ENCODE measurements around the gene TMED9.

TMED9 gene

DNA sequence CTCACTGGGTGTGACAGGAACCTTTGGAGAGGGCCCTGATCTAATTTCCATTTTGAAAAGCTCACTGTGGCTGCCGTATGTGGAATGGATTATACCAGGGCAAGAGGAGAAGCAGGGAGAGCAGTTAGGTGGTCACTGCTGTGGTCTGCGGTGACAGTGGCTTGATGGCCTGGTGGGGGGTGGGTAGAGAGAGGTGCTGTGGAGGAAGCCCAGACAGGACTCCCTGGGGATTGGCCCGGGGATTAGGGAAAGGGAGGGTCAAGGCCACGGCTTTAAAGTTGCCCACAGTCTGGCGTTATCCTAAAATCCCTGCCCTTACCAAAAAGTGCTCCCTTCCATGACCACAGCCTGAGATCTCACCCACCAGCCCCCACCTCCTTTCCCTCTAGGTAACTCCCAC is 12.7 kb downstream of the TMED9 start:
- no peak overlapping the region for H3K4me3 ChIP-seq (ENCODE audit: low read length)
- TF ChIP-seq, protein P1, sequence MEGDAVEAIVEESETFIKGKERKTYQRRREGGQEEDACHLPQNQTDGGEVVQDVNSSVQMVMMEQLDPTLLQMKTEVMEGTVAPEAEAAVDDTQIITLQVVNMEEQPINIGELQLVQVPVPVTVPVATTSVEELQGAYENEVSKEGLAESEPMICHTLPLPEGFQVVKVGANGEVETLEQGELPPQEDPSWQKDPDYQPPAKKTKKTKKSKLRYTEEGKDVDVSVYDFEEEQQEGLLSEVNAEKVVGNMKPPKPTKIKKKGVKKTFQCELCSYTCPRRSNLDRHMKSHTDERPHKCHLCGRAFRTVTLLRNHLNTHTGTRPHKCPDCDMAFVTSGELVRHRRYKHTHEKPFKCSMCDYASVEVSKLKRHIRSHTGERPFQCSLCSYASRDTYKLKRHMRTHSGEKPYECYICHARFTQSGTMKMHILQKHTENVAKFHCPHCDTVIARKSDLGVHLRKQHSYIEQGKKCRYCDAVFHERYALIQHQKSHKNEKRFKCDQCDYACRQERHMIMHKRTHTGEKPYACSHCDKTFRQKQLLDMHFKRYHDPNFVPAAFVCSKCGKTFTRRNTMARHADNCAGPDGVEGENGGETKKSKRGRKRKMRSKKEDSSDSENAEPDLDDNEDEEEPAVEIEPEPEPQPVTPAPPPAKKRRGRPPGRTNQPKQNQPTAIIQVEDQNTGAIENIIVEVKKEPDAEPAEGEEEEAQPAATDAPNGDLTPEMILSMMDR (IDR thresholded peaks at IDR 0.05; ENCODE audit: insufficient read depth, low read depth, low read length, missing control alignments) = no peak
- no peak for DNase-seq (ENCODE audit: low read depth)

DNA sequence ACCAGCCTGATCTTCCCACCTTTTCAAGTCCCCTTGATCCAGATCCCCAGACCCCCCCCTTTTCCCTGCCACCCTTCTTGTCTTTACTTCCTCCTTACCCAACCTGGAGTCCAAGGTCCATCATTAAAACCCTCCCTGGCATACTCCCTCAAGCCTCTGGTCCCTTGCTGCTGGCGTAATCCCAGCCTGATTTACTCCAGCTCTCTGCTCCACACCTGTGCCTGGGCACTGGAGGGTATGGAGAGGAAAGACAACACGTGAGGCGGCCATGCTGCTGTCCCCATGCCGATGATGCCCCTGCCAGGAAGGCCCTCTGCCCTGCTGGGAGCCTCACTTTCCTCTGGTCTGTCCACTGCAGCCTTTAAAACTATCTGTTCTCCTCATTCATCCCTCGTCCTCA is 13.1 kb downstream of the TMED9 start:
- H3K4me3 ChIP-seq (ENCODE audit: low read length) = no peak overlapping the region
- TF ChIP-seq, protein P1 (IDR thresholded peaks at IDR 0.05; ENCODE audit: insufficient read depth, low read depth, low read length, missing control alignments) = no peak
- DNase-seq (ENCODE audit: low read depth) = no peak

DNA sequence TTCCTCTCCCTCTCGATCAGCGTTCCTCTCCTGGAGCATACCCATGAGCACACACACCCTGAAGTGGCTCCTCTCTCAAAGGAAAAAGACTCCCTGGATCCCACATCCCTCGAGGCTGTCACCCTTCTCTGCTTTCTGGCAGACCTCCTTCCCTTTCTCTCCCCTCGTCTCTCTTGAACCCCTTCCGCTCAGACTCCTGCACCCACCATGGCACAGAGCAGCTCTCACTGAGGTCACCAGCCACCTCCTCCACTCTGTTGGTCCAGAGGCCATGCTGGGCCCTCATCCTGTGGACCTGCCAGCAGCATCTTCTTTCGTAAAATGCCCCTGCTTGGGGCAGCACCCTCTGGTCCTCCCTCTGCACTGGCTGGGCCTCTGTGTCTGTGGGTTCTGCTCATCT is 13.7 kb downstream of the TMED9 start:
- TF ChIP-seq, protein P1 (IDR thresholded peaks at IDR 0.05; ENCODE audit: insufficient read depth, low read depth, low read length, missing control alignments) = no peak
- H3K4me3 ChIP-seq (ENCODE audit: low read length) = no peak overlapping the region
- DNase-seq (ENCODE audit: low read depth) = no peak

DNA sequence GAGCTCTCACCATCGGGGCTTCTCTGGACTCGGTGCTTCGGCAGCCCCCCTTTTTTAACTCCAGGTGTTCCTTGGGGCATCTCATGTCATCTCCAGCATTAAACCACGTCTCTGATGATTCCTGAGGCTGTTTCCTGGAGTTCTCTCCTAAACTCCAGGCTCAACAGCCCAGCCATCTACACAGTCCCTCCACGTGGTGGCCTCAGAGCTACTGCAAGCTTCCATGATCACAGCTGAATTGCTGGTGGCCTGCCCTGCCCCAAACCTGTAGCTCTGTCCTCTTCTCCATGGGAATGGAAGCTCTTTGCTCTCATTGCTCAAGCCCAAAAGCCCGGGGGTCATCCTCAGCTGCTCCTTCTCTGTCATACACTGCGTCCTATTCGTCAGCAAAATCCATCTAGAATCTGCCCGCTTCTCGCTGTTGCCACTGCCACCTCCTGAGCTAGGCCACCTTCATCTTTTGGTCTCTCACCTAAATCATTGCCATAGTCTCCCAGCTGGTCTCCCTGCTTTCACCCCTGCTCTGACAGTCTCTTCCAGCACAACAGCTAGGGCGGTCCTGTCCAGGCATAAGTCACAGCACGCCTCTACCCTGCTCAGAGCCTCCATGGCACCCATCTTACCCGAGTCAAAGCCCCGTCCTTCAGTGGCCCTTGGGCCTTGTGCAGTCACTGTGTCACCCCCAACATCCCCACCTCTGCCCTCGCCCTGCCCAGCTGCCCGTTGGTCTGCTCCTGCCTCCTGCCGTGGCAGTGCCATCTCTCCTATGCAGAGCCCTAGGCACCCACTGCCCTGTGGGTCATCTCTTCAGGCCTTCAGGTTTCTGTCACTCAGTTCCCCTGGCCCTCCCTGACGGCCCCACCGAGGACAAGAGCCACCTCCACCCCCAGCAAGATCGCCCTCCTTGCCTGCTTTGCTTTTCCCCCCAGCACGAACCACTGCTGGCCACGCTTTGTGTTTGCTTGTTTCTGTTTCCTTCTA is 14.4 kb downstream of the TMED9 start:
- no peak for DNase-seq (ENCODE audit: low read depth)
- TF ChIP-seq, protein P1 (IDR thresholded peaks at IDR 0.05; ENCODE audit: insufficient read depth, low read depth, low read length, missing control alignments) = no peak
- H3K4me3 ChIP-seq (ENCODE audit: low read length) = no peak overlapping the region

DNA sequence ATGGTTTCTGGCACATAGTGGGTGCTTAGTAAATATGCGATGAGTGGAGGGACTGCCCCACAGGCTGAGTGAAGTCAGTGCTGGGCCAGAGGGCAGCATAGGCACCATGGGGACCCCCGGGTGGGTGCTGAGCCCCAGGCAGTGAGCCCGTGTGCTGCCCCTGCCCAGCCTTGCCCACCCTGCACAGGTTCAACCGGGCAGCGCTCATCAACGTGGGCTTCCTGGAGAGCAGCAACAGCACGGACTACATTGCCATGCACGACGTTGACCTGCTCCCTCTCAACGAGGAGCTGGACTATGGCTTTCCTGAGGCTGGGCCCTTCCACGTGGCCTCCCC is 15.1 kb downstream of the TMED9 start:
- no peak for DNase-seq (ENCODE audit: low read depth)
- H3K4me3 ChIP-seq (ENCODE audit: low read length) = no peak overlapping the region
- TF ChIP-seq, protein P1 (IDR thresholded peaks at IDR 0.05; ENCODE audit: insufficient read depth, low read depth, low read length, missing control alignments) = no peak

DNA sequence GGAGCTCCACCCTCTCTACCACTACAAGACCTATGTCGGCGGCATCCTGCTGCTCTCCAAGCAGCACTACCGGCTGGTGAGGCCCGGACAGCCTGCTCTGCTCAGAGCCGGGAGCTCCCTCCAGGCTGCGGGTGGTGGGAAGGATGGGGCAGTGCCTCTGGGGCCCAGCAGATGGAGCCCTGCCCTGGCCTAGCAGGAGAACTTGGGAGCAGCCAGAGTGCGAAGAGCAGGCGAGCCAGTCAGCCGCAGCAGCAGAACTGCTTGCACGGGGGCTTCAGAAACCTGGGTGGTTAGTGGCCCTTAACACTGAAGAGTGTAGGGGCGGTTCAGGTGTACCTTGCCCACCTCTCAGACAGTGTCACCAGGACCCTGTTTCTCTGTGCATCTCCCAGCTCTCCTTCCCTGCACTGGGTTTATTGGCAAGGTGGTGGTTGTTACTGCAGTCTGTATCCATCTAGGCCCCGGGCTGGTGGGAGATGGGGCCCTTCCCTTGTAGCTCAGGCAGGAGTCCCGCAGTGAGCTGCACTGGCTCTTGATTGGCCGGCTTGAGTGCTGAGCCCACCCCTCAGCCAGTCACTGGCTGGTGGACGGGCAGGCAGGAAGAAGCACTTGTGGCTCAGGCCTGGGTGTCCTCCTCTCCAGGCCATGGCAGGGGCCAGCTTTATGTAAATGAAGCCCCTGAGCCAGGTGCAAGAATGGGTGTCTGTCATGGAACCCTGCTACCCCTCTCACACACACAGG is 15.6 kb downstream of the TMED9 start:
- H3K4me3 ChIP-seq (ENCODE audit: low read length) = no peak overlapping the region
- peak; percentile 83 for DNase-seq (ENCODE audit: low read depth)
- TF ChIP-seq, protein P1 (IDR thresholded peaks at IDR 0.05; ENCODE audit: insufficient read depth, low read depth, low read length, missing control alignments) = peak; percentile 91
